IMR-90 (cell line): ENCODE results near the gene NUDT9. TPM values are rescaled to one million over a fixed set of nuclear protein-coding genes. Genes with fewer than 3 reads are reported as not detected.

Experiments
- ATAC-seq: fragments of 200-7000 bp; cut with Tn5 transposase; 2 replicates; pipeline ENCODE4 v1.9.1; 2020; ENCODE audit warnings: low read depth, mild to moderate bottlenecking, moderate library complexity
- BruUV-seq: library from RNA; stranded (reverse); fragments of 400-500 nt; replicated peaks from 2 replicates; lab custom pipeline; 2021; lab: Mats Ljungman, UMichigan
- CTCF ChIA-PET: fragments of 300-600 bp; formaldehyde crosslinking; extraction: SDS; loops from one replicate; lab custom pipeline; 2021; ENCODE audit warnings: antibody characterized with exemption; lab: Yijun Ruan, JAX
- POLR2A ChIA-PET: fragments of 300-600 bp; sonication (Branson Sonifier 250); formaldehyde crosslinking; loops from one replicate; lab custom pipeline; 2022; ENCODE audit warnings: antibody characterized with exemption; ENCODE audit not compliant: unreplicated experiment; lab: Charles Lee
- DNase-seq: peaks from one replicate; pipeline ENCODE4 v3.0.0; 2013
- H2AFZ ChIP-seq: replicated peaks from 2 replicates; pipeline ENCODE3; 2013; ENCODE audit warnings: low read length, mild to moderate bottlenecking; ENCODE audit not compliant: poor library complexity
- H2AK5ac ChIP-seq: 2 replicates; pipeline ENCODE4 v1.6.1; 2013; ENCODE audit warnings: low read depth, low read length, inconsistent platforms
- H2AK9ac ChIP-seq: replicated peaks from 2 replicates; pipeline ENCODE3; 2013; ENCODE audit warnings: mild to moderate bottlenecking, low read depth, low read length, moderate library complexity; ENCODE audit not compliant: poor library complexity
- H2BK120ac ChIP-seq: 2 replicates; pipeline ENCODE4 v1.6.1; 2013; ENCODE audit warnings: low read depth, low read length, inconsistent platforms
- H2BK15ac ChIP-seq: 3 replicates; pipeline ENCODE4 v1.6.1; 2013; ENCODE audit warnings: low read depth, low read length, inconsistent platforms
- H2BK20ac ChIP-seq: 2 replicates; pipeline ENCODE4 v1.6.1; 2013; ENCODE audit warnings: low read depth, mild to moderate bottlenecking, inconsistent platforms, low read length, moderate library complexity
- H2BK5ac ChIP-seq: 2 replicates; pipeline ENCODE4 v1.6.1; 2013; ENCODE audit warnings: mild to moderate bottlenecking, low read depth, low read length, inconsistent platforms; ENCODE audit not compliant: poor library complexity, severe bottlenecking
- H3K14ac ChIP-seq: replicated peaks from 2 replicates; pipeline ENCODE4 v1.6.1; 2013; ENCODE audit warnings: low read depth, low read length, inconsistent platforms
- H3K18ac ChIP-seq: 2 replicates; pipeline ENCODE4 v1.6.1; 2013; ENCODE audit warnings: low read depth, low read length, control low read depth
- H3K23ac ChIP-seq: 2 replicates; pipeline ENCODE4 v1.6.1; 2013; ENCODE audit warnings: low read depth, low read length, inconsistent platforms
- H3K27ac ChIP-seq: 2 replicates; pipeline ENCODE4 v1.5.1; 2013; ENCODE audit warnings: mild to moderate bottlenecking, control low read depth, low read length; ENCODE audit not compliant: insufficient read depth
- H3K27me3 ChIP-seq: 2 replicates; pipeline ENCODE4 v1.6.1; 2013; ENCODE audit warnings: low read length; ENCODE audit not compliant: control insufficient read depth, insufficient read depth
- H3K36me3 ChIP-seq: 2 replicates; pipeline ENCODE4 v1.6.1; 2013; ENCODE audit warnings: low read length, mixed read lengths; ENCODE audit not compliant: control insufficient read depth, insufficient read depth
- H3K4ac ChIP-seq: 2 replicates; pipeline ENCODE4 v1.6.1; 2013; ENCODE audit warnings: low read depth, low read length, inconsistent platforms
- H3K4me1 ChIP-seq: 2 replicates; pipeline ENCODE4 v1.6.1; 2013; ENCODE audit warnings: low read length, mixed read lengths; ENCODE audit not compliant: control insufficient read depth, insufficient read depth
- H3K4me2 ChIP-seq: 2 replicates; pipeline ENCODE4 v1.6.1; 2013; ENCODE audit warnings: low read depth, mild to moderate bottlenecking, control low read depth, low read length, moderate library complexity
- H3K4me3 ChIP-seq: 2 replicates; pipeline ENCODE4 v1.5.1; 2013; ENCODE audit warnings: low read depth, mild to moderate bottlenecking, control low read depth, low read length, moderate library complexity; ENCODE audit not compliant: insufficient read depth
- H3K56ac ChIP-seq: 2 replicates; pipeline ENCODE4 v1.6.1; 2013; ENCODE audit warnings: low read length, inconsistent platforms; ENCODE audit not compliant: insufficient read depth; ENCODE audit errors: extremely low read depth
- H3K79me1 ChIP-seq, 2 experiments: 2 replicates each; pipeline ENCODE4 v1.6.1; 2013; ENCODE audit warnings: low read length in 2 of 2, inconsistent platforms in 1 of 2, low read depth in 1 of 2
- H3K9ac ChIP-seq: 2 replicates; pipeline ENCODE4 v1.6.1; 2013; ENCODE audit warnings: low read depth, low read length, control low read depth
- H3K9me1 ChIP-seq: 2 replicates; pipeline ENCODE4 v1.6.1; 2013; ENCODE audit warnings: low read length, inconsistent platforms; ENCODE audit not compliant: insufficient read depth
- H3K9me3 ChIP-seq: 2 replicates; pipeline ENCODE4 v1.6.1; 2013; ENCODE audit warnings: low read length; ENCODE audit not compliant: control insufficient read depth, insufficient read depth
- H4K20me1 ChIP-seq: 2 replicates; pipeline ENCODE4 v1.6.1; 2013; ENCODE audit warnings: low read length, inconsistent platforms; ENCODE audit not compliant: insufficient read depth
- H4K5ac ChIP-seq: 2 replicates; pipeline ENCODE4 v1.6.1; 2013; ENCODE audit warnings: mild to moderate bottlenecking, low read depth, low read length, control low read depth
- H4K8ac ChIP-seq, 2 experiments: 2 replicates each; pipeline ENCODE4 v1.6.1; 2013; ENCODE audit warnings: low read depth in 2 of 2, low read length in 2 of 2, control low read depth in 1 of 2, inconsistent platforms in 1 of 2
- H4K91ac ChIP-seq: 2 replicates; pipeline ENCODE4 v1.6.1; 2013; ENCODE audit warnings: low read depth, low read length, inconsistent platforms; ENCODE audit not compliant: insufficient read depth
- CTCF ChIP-seq: conservative IDR thresholded peaks from 2 replicates; pipeline ENCODE4 v1.5.1; 2012; ENCODE audit warnings: mild to moderate bottlenecking, low read depth, low read length, improper control_type of control experiment
- FOS ChIP-seq: fragments of 150-350 bp; IDR thresholded peaks from 2 replicates; pipeline ENCODE4 v1.6.1; 2016; ENCODE audit warnings: low read depth, low read length
- MAZ ChIP-seq: IDR thresholded peaks from 2 replicates; pipeline ENCODE4 v1.6.1; 2012; ENCODE audit warnings: low read depth, mild to moderate bottlenecking, low read length, improper control_type of control experiment, moderate library complexity, borderline replicate concordance
- POLR2A ChIP-seq: IDR thresholded peaks from 2 replicates; pipeline ENCODE4 v1.6.1; 2012; ENCODE audit warnings: mild to moderate bottlenecking, low read depth, low read length
- SMC3 ChIP-seq: fragments of 150-350 bp; IDR thresholded peaks from 2 replicates; pipeline ENCODE4 v1.6.1; 2016; ENCODE audit warnings: low read depth, mild to moderate bottlenecking, antibody characterized with exemption, low read length, moderate library complexity
- USF2 ChIP-seq: fragments of 150-350 bp; IDR thresholded peaks from 2 replicates; pipeline ENCODE4 v1.6.1; 2017; ENCODE audit warnings: mild to moderate bottlenecking, antibody characterized with exemption, low read length, low read depth
- WGBS, 2 experiments: methylation state at CpG; one replicate each; pipeline versions ENCODE4 v1.1.5 to v1.1.7; 2013; ENCODE audit warnings: missing lambda C conversion rate in 2 of 2; ENCODE audit not compliant: insufficient read length in 1 of 2; ENCODE audit errors: extremely low coverage in 2 of 2; 5-methylcytosine and 5-hydroxymethylcytosine counted together
- dilution Hi-C: fragments of 300-500 bp; cut with HindIII; formaldehyde crosslinking; loops from one replicate; pipeline ENCODE4 v1.14.3; 2018; ENCODE audit warnings: low sequenced_read_pairs; ENCODE audit not compliant: unreplicated experiment
- in situ Hi-C: fragments of 300-500 bp; cut with MboI; formaldehyde crosslinking; loops from 3 replicates; pipeline ENCODE4 v1.14.3; 2019; ENCODE audit warnings: low sequenced_read_pairs, inconsistent platforms, mixed read lengths
- intact Hi-C: fragments of 100-400 bp; cut with micrococcal nuclease; formaldehyde crosslinking; loops from 2 replicates; pipeline ENCODE4 v1.10.0; 2022
- polyA plus RNA-seq, 3 experiments: library from polyadenylated mRNA; depleted of rRNA; stranded (reverse); fragments of >200 nt; gene quantifications; 2 replicates each; pipeline ENCODE4 v1.2.3, GENCODE V29; 2012; ENCODE audit warnings: low replicate concordance in 1 of 3
- total RNA-seq: library from RNA; depleted of rRNA; stranded (reverse); fragments of >200 nt; gene quantifications from 2 replicates; pipeline ENCODE4 v1.2.3, GENCODE V29; 2012

The NUDT9 gene
- total and polyA plus RNA-seq, 2 of the 4 experiments (the other 2 are of a cell fraction): 10.0 to 23.5 TPM

GRCh38 chr4:87500092-87500462, 77.7 kb downstream of the NUDT9 start:
- H3K18ac ChIP-seq: no peak overlapping the region
- POLR2A ChIA-PET: no interaction called here
- dilution Hi-C loops (no loop called here), in situ Hi-C loops (no loop called here), intact Hi-C loops (no loop called here)
- H3K36me3 ChIP-seq: no peaks in the 10 kb centered on the region
- H3K4ac ChIP-seq: no peak overlapping the region
- no peak overlapping the region for H2AK9ac ChIP-seq
- H4K5ac ChIP-seq: no peak overlapping the region
- H3K79me1 ChIP-seq: no peaks in the 10 kb centered on the region
- H2AFZ ChIP-seq: no peak overlapping the region
- no peaks in the 10 kb centered on the region for H3K27me3 ChIP-seq
- H4K8ac ChIP-seq: no peak overlapping the region
- no peak overlapping the region for H3K14ac ChIP-seq
- no peak overlapping the region for H3K9ac ChIP-seq
- WGBS, 2 experiments: no CpG with 5 or more reads among the region's 4 CpGs
- H3K9me1 ChIP-seq: no peaks in the 10 kb centered on the region
- ATAC-seq (no peak), DNase-seq (no peak)
- CTCF ChIA-PET: no interaction called here
- no peak overlapping the region for H2BK15ac ChIP-seq
- H2BK5ac ChIP-seq: no peak overlapping the region
- no peak for TF ChIP-seq SMC3
- TF ChIP-seq USF2: no peak
- no peak for TF ChIP-seq CTCF
- TF ChIP-seq MAZ: no peak
- no peak for TF ChIP-seq POLR2A
- TF ChIP-seq FOS: no peak
- BruUV-seq: no TSS peak
- H4K20me1 ChIP-seq: no peaks in the 10 kb centered on the region
- no peaks in the 10 kb centered on the region for H3K9me3 ChIP-seq
- no peak overlapping the region for H2BK20ac ChIP-seq
- H3K4me3 ChIP-seq: no peak overlapping the region
- no peak overlapping the region for H3K4me2 ChIP-seq
- no peaks in the 10 kb centered on the region for H3K4me1 ChIP-seq
- no peak overlapping the region for H3K56ac ChIP-seq
- H3K23ac ChIP-seq: no peak overlapping the region
- no peak overlapping the region for H4K91ac ChIP-seq
- no peak overlapping the region for H2BK120ac ChIP-seq
- H3K27ac ChIP-seq: no peak overlapping the region
- H2AK5ac ChIP-seq: no peak overlapping the region
